Nephron progenitor cell (in vitro differentiated cells): ENCODE results near the gene INSR.

Experiments
- DNase-seq: peaks from one replicate; pipeline ENCODE4 v3.0.0; 2021
- H3K27ac Mint-ChIP-seq: 2 replicates; pipeline ENCODE4 v1.8.0; 2021; ENCODE audit warnings: mild to moderate bottlenecking, moderate library complexity, mixed read lengths
- H3K27me3 Mint-ChIP-seq: 2 replicates; pipeline ENCODE4 v1.8.0; 2021; ENCODE audit warnings: mild to moderate bottlenecking, low read depth, mixed read lengths; ENCODE audit not compliant: poor library complexity
- H3K36me3 Mint-ChIP-seq: 2 replicates; pipeline ENCODE4 v1.8.0; 2021; ENCODE audit warnings: low read depth, mixed read lengths
- H3K4me1 Mint-ChIP-seq: 2 replicates; pipeline ENCODE4 v1.8.0; 2021; ENCODE audit warnings: mixed read lengths
- H3K4me3 Mint-ChIP-seq: 2 replicates; pipeline ENCODE4 v1.8.0; 2021; ENCODE audit warnings: mild to moderate bottlenecking, moderate library complexity, mixed read lengths
- H3K9me3 Mint-ChIP-seq: 2 replicates; pipeline ENCODE4 v1.8.0; 2021; ENCODE audit warnings: mild to moderate bottlenecking, moderate library complexity, mixed read lengths
- CTCF ChIP-seq: fragments of 200-600 bp; sonication (generic); IDR thresholded peaks from 2 replicates; pipeline ENCODE4 v1.5.0; 2021; ENCODE audit warnings: antibody characterized with exemption

INSR gene

GRCh38 chr19:7293762-7294557 lies at the start of gene INSR:
INSR (minus strand) TSS chr19:7294414; CDS start chr19:7293891, 523 bp downstream.
- DNase-seq = peak; percentile 85
- no peak for TF ChIP-seq CTCF
- Mint-ChIP-seq H3K27me3 (peaks cover 69% of the 10 kb centered on the region), H3K36me3 (no peaks in the 10 kb centered on the region), H3K9me3 (no peaks in the 10 kb centered on the region), H3K27ac (no peak within 1 kb of the TSS), H3K4me3 (peak within 1 kb of the TSS; percentile 80), H3K4me1 (peaks cover 17% of the 10 kb centered on the region)

- Mint-ChIP-seq H3K27ac (no peak overlapping the region), H3K4me3 (no peak overlapping the region), H3K4me1 (peaks cover 9% of the 10 kb centered on the region), H3K27me3 (peaks cover 30% of the 10 kb centered on the region), H3K9me3 (peaks cover under 1% of the 10 kb centered on the region), H3K36me3 (no peaks in the 10 kb centered on the region)
- TF ChIP-seq CTCF = no peak
- no peak for DNase-seq
Observed at GRCh38 chr19:7342143-7342542, 47.9 kb upstream of the INSR start.

GRCh38 chr19:7340959-7341837 lies 47.0 kb upstream of the INSR start:
- Mint-ChIP-seq H3K36me3 (no peaks in the 10 kb centered on the region), H3K27ac (no peak overlapping the region)

GRCh38 chr19:7337380-7338194 lies 43.4 kb upstream of the INSR start:
- Mint-ChIP-seq H3K9me3 (peaks cover 6% of the 10 kb centered on the region), H3K27me3 (peaks cover 45% of the 10 kb centered on the region), H3K4me3 (no peak overlapping the region), H3K4me1 (no peaks in the 10 kb centered on the region), H3K27ac (no peak overlapping the region), H3K36me3 (no peaks in the 10 kb centered on the region)
- DNase-seq = no peak
- no peak for TF ChIP-seq CTCF

More at GRCh38 chr19:7340959-7341837, 47.0 kb upstream of the INSR start:
- Mint-ChIP-seq H3K27me3 (peaks cover 34% of the 10 kb centered on the region), H3K4me3 (no peak overlapping the region), H3K9me3 (peaks cover 6% of the 10 kb centered on the region), H3K4me1 (peaks cover 9% of the 10 kb centered on the region)
- TF ChIP-seq CTCF = peak; percentile 91
- DNase-seq = peak; percentile 94

GRCh38 chr19:7336321-7336973 lies 42.2 kb upstream of the INSR start:
- H3K27ac Mint-ChIP-seq = no peak overlapping the region

More at GRCh38 chr19:7336321-7336973, 42.2 kb upstream of the INSR start:
- H3K4me3 Mint-ChIP-seq = no peak overlapping the region
- no peak for TF ChIP-seq CTCF
- H3K4me1 Mint-ChIP-seq = no peaks in the 10 kb centered on the region
- DNase-seq = no peak
- H3K9me3 Mint-ChIP-seq = peaks cover 6% of the 10 kb centered on the region
- H3K36me3 Mint-ChIP-seq = no peaks in the 10 kb centered on the region
- peaks cover 41% of the 10 kb centered on the region for H3K27me3 Mint-ChIP-seq
